ENCODE results near the gene MAGI2.
A peak's percentile ranks its signal among the peaks of the same experiment; 100 is the strongest.
"Not testable (repeated sequence)": the region's sequence is repeated elsewhere in the genome, so short reads cannot be mapped to it uniquely, and the experiment has no call there.

Gene MAGI2

GRCh38 chr7:79130715-79131114 lies 322.8 kb downstream of the MAGI2 start:
- H3K4me3 ChIP-seq (ENCODE audit: low read length), result no peak overlapping the region
- DNase-seq (ENCODE audit: low read depth, low spot score), result no peak

GRCh38 chr7:79124331-79124730 lies 329.1 kb downstream of the MAGI2 start:
- no peak for DNase-seq (ENCODE audit: low read depth, low spot score)

GRCh38 chr7:79118143-79118542 lies 335.3 kb downstream of the MAGI2 start:
- no peak overlapping the region for H3K4me3 ChIP-seq (ENCODE audit: low read length)
- no peak for DNase-seq (ENCODE audit: low read depth, low spot score)

More at GRCh38 chr7:79124331-79124730, 329.1 kb downstream of the MAGI2 start:
- H3K4me3 ChIP-seq (ENCODE audit: low read length), result no peak overlapping the region

- H3K4me3 ChIP-seq (ENCODE audit: low read length), result no peak overlapping the region
- no peak for DNase-seq (ENCODE audit: low read depth, low spot score)
These were observed 357.1 kb downstream of the MAGI2 start for GRCh38 chr7:79096361-79096805.

GRCh38 chr7:79093421-79093820 lies 360.0 kb downstream of the MAGI2 start:
- DNase-seq (ENCODE audit: low read depth, low spot score), result no peak

GRCh38 chr7:79091661-79092060 lies 361.8 kb downstream of the MAGI2 start:
- DNase-seq (ENCODE audit: low read depth, low spot score), result no peak
- no peak overlapping the region for H3K4me3 ChIP-seq (ENCODE audit: low read length)

More at GRCh38 chr7:79093421-79093820, 360.0 kb downstream of the MAGI2 start:
- H3K4me3 ChIP-seq (ENCODE audit: low read length), result no peak overlapping the region

- DNase-seq (ENCODE audit: low read depth, low spot score), result no peak
- H3K4me3 ChIP-seq (ENCODE audit: low read length), result no peak overlapping the region
These were observed 362.5 kb downstream of the MAGI2 start for GRCh38 chr7:79091011-79091410.

GRCh38 chr7:79090543-79090942 lies 362.9 kb downstream of the MAGI2 start:
- DNase-seq (ENCODE audit: low read depth, low spot score), result peak; percentile 4
- H3K4me3 ChIP-seq (ENCODE audit: low read length), result no peak overlapping the region

- H3K4me3 ChIP-seq (ENCODE audit: low read length), result no peak overlapping the region
- DNase-seq (ENCODE audit: low read depth, low spot score), result no peak
These were observed 369.0 kb downstream of the MAGI2 start for GRCh38 chr7:79084423-79084822.

- no peak overlapping the region for H3K4me3 ChIP-seq (ENCODE audit: low read length)
- no peak for DNase-seq (ENCODE audit: low read depth, low spot score)
These were observed 373.4 kb downstream of the MAGI2 start for GRCh38 chr7:79079919-79080554.

- no peak overlapping the region for H3K4me3 ChIP-seq (ENCODE audit: low read length)
- DNase-seq (ENCODE audit: low read depth, low spot score), result no peak
These were observed 375.2 kb downstream of the MAGI2 start for GRCh38 chr7:79078273-79078672.

- H3K4me3 ChIP-seq (ENCODE audit: low read length); DNase-seq (ENCODE audit: low read depth, low spot score): not testable (repeated sequence)
These were observed 382.3 kb downstream of the MAGI2 start for GRCh38 chr7:79071187-79071586.

GRCh38 chr7:79064187-79064823 lies 389.2 kb downstream of the MAGI2 start:
- no peak for DNase-seq (ENCODE audit: low read depth, low spot score)

GRCh38 chr7:79063019-79063698 lies 390.3 kb downstream of the MAGI2 start:
- DNase-seq (ENCODE audit: low read depth, low spot score), result no peak
- no peak overlapping the region for H3K4me3 ChIP-seq (ENCODE audit: low read length)

More at GRCh38 chr7:79064187-79064823, 389.2 kb downstream of the MAGI2 start:
- no peak overlapping the region for H3K4me3 ChIP-seq (ENCODE audit: low read length)

GRCh38 chr7:79060498-79060897 lies 393.0 kb downstream of the MAGI2 start:
- H3K4me3 ChIP-seq (ENCODE audit: low read length), result no peak overlapping the region
- no peak for DNase-seq (ENCODE audit: low read depth, low spot score)

GRCh38 chr7:79055722-79056415 lies 397.6 kb downstream of the MAGI2 start:
- H3K4me3 ChIP-seq (ENCODE audit: low read length), result no peak overlapping the region
- DNase-seq (ENCODE audit: low read depth, low spot score), result no peak

GRCh38 chr7:79051915-79052314 lies 401.6 kb downstream of the MAGI2 start:
- DNase-seq (ENCODE audit: low read depth, low spot score), result no peak

GRCh38 chr7:79050603-79051002 lies 402.9 kb downstream of the MAGI2 start:
- no peak overlapping the region for H3K4me3 ChIP-seq (ENCODE audit: low read length)
- no peak for DNase-seq (ENCODE audit: low read depth, low spot score)

More at GRCh38 chr7:79051915-79052314, 401.6 kb downstream of the MAGI2 start:
- no peak overlapping the region for H3K4me3 ChIP-seq (ENCODE audit: low read length)

GRCh38 chr7:79046061-79046460 lies 407.4 kb downstream of the MAGI2 start:
- no peak for DNase-seq (ENCODE audit: low read depth, low spot score)
- no peak overlapping the region for H3K4me3 ChIP-seq (ENCODE audit: low read length)

GRCh38 chr7:79037001-79037400 lies 416.5 kb downstream of the MAGI2 start:
- DNase-seq (ENCODE audit: low read depth, low spot score), result no peak
- H3K4me3 ChIP-seq (ENCODE audit: low read length), result no peak overlapping the region

Data from Jurkat, Clone E6-1 (cell line).